ENCODE measurements around the gene COLQ.

- TF ChIP-seq CTCF (IDR thresholded peaks at IDR 0.05) (peak; percentile 70 to 75 (median 72)), POLR2A (IDR thresholded peaks at IDR 0.05) (no peak)
These were observed 36.0 kb upstream of the COLQ start for GRCh38 chr3:15557511-15557946.
